Measurements from ENCODE around the gene CAVIN2.

Gene CAVIN2

DNA sequence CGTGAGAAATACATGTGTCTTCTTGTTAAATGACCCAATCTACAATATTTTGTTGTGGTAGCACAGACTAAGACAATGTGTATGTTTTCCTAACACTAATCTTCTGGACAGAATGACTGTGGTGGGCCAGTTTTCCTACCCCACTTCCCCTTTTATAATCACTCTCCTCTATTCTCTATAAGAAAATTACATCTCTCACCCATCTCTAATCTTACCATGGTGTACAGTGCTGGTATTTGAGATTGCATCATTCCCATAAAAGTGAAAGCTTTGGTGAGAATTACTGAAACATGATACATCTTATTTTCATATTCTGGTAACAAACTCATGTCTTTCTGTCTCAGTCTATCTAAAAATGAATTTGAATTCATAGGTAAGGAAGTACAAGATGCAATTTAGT is 40.5 kb downstream of the CAVIN2 start:
- no peaks in the 10 kb centered on the region for H3F3A ChIP-seq (ENCODE audit: control insufficient read depth, insufficient read depth)
- no peak overlapping the region for H3K4me3 ChIP-seq (ENCODE audit: low read length)
- no peak for TF ChIP-seq EZH2phosphoT487 (IDR thresholded peaks at IDR 0.05; ENCODE audit: borderline replicate concordance, low read length)
- TF ChIP-seq, protein P1, sequence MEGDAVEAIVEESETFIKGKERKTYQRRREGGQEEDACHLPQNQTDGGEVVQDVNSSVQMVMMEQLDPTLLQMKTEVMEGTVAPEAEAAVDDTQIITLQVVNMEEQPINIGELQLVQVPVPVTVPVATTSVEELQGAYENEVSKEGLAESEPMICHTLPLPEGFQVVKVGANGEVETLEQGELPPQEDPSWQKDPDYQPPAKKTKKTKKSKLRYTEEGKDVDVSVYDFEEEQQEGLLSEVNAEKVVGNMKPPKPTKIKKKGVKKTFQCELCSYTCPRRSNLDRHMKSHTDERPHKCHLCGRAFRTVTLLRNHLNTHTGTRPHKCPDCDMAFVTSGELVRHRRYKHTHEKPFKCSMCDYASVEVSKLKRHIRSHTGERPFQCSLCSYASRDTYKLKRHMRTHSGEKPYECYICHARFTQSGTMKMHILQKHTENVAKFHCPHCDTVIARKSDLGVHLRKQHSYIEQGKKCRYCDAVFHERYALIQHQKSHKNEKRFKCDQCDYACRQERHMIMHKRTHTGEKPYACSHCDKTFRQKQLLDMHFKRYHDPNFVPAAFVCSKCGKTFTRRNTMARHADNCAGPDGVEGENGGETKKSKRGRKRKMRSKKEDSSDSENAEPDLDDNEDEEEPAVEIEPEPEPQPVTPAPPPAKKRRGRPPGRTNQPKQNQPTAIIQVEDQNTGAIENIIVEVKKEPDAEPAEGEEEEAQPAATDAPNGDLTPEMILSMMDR (IDR thresholded peaks at IDR 0.05; ENCODE audit: low read depth, low read length, poor library complexity, severe bottlenecking) = no peak
- H3K4me2 ChIP-seq (ENCODE audit: low read length) = no peak overlapping the region
- no peaks in the 10 kb centered on the region for H3K9me2 ChIP-seq (replicated peaks; ENCODE audit: control insufficient read depth, low read length)
- no peaks in the 10 kb centered on the region for H3K36me3 ChIP-seq (ENCODE audit: control insufficient read depth, low read length)
- no peaks in the 10 kb centered on the region for H3K79me2 ChIP-seq (ENCODE audit: control insufficient read depth, low read length)
- H3K27ac ChIP-seq (ENCODE audit: low read depth, low read length) = no peak overlapping the region
- H3K27me3 ChIP-seq (ENCODE audit: control insufficient read depth, low read length) = no peaks in the 10 kb centered on the region
- H3K4me1 ChIP-seq (ENCODE audit: control insufficient read depth, low read length) = no peaks in the 10 kb centered on the region
- H4K20me1 ChIP-seq (ENCODE audit: control insufficient read depth, insufficient read depth, low read depth, low read length) = no peaks in the 10 kb centered on the region
- H3K9me3 ChIP-seq (ENCODE audit: control insufficient read depth, insufficient read depth, low read length) = no peaks in the 10 kb centered on the region

GRCh38 chr2:191804766-191805165 is 42.1 kb downstream of the CAVIN2 start:
- Histone ChIP-seq H3F3A (ENCODE audit: control insufficient read depth, insufficient read depth) (no peaks in the 10 kb centered on the region), H3K79me2 (ENCODE audit: control insufficient read depth, low read length) (no peaks in the 10 kb centered on the region), H3K4me1 (ENCODE audit: control insufficient read depth, low read length) (no peaks in the 10 kb centered on the region), H3K36me3 (ENCODE audit: control insufficient read depth, low read length) (no peaks in the 10 kb centered on the region), H3K4me3 (ENCODE audit: low read length) (no peak overlapping the region), H3K4me2 (ENCODE audit: low read length) (no peak overlapping the region), H3K9me2 (replicated peaks; ENCODE audit: control insufficient read depth, low read length) (no peaks in the 10 kb centered on the region), H3K9me3 (ENCODE audit: control insufficient read depth, insufficient read depth, low read length) (no peaks in the 10 kb centered on the region), H3K27ac (ENCODE audit: low read depth, low read length) (no peak overlapping the region), H3K27me3 (ENCODE audit: control insufficient read depth, low read length) (no peaks in the 10 kb centered on the region), H4K20me1 (ENCODE audit: control insufficient read depth, insufficient read depth, low read depth, low read length) (no peaks in the 10 kb centered on the region)
- TF ChIP-seq, protein P1 (IDR thresholded peaks at IDR 0.05; ENCODE audit: low read depth, low read length, poor library complexity, severe bottlenecking) = no peak
- TF ChIP-seq EZH2phosphoT487 (IDR thresholded peaks at IDR 0.05; ENCODE audit: borderline replicate concordance, low read length) = no peak

- no peak overlapping the region for H3K27ac ChIP-seq (ENCODE audit: low read depth, low read length)
- no peak overlapping the region for H3K4me3 ChIP-seq (ENCODE audit: low read length)
- H3K4me2 ChIP-seq (ENCODE audit: low read length) = no peak overlapping the region
- TF ChIP-seq EZH2phosphoT487 (IDR thresholded peaks at IDR 0.05; ENCODE audit: borderline replicate concordance, low read length) = no peak
- TF ChIP-seq, protein P1 (IDR thresholded peaks at IDR 0.05; ENCODE audit: low read depth, low read length, poor library complexity, severe bottlenecking) = no peak
- no peaks in the 10 kb centered on the region for H3K9me3 ChIP-seq (ENCODE audit: control insufficient read depth, insufficient read depth, low read length)
- no peaks in the 10 kb centered on the region for H4K20me1 ChIP-seq (ENCODE audit: control insufficient read depth, insufficient read depth, low read depth, low read length)
- no peaks in the 10 kb centered on the region for H3K4me1 ChIP-seq (ENCODE audit: control insufficient read depth, low read length)
- no peaks in the 10 kb centered on the region for H3K36me3 ChIP-seq (ENCODE audit: control insufficient read depth, low read length)
- no peaks in the 10 kb centered on the region for H3K79me2 ChIP-seq (ENCODE audit: control insufficient read depth, low read length)
- H3K9me2 ChIP-seq (replicated peaks; ENCODE audit: control insufficient read depth, low read length) = no peaks in the 10 kb centered on the region
- H3K27me3 ChIP-seq (ENCODE audit: control insufficient read depth, low read length) = no peaks in the 10 kb centered on the region
- no peaks in the 10 kb centered on the region for H3F3A ChIP-seq (ENCODE audit: control insufficient read depth, insufficient read depth)
These were observed 43.9 kb downstream of the CAVIN2 start for GRCh38 chr2:191803007-191803406.

DNA sequence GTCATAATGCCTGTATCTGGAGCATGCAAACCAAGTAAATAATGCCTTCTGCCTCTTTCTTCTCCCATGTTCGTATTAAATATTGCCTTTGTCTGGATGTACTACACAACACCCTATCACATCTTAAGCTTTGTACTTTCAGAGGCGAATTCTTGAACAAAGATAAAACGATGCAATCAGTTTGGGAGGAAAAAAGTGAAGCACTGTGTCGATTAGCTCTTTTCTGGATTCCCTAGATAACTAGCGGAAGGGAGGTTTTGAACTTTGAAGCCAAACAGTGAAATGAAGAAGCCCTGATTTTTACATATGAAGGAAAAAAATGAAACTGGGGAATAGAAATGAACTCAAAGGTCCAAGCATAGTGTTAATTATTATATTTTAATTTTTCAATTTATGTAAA is 44.7 kb downstream of the CAVIN2 start:
- Histone ChIP-seq H3K4me2 (ENCODE audit: low read length) (no peak overlapping the region), H3K9me3 (ENCODE audit: control insufficient read depth, insufficient read depth, low read length) (no peaks in the 10 kb centered on the region), H3K27ac (ENCODE audit: low read depth, low read length) (no peak overlapping the region), H3K4me1 (ENCODE audit: control insufficient read depth, low read length) (no peaks in the 10 kb centered on the region), H3K79me2 (ENCODE audit: control insufficient read depth, low read length) (no peaks in the 10 kb centered on the region), H4K20me1 (ENCODE audit: control insufficient read depth, insufficient read depth, low read depth, low read length) (no peaks in the 10 kb centered on the region), H3F3A (ENCODE audit: control insufficient read depth, insufficient read depth) (no peaks in the 10 kb centered on the region), H3K36me3 (ENCODE audit: control insufficient read depth, low read length) (no peaks in the 10 kb centered on the region), H3K4me3 (ENCODE audit: low read length) (no peak overlapping the region), H3K9me2 (replicated peaks; ENCODE audit: control insufficient read depth, low read length) (no peaks in the 10 kb centered on the region), H3K27me3 (ENCODE audit: control insufficient read depth, low read length) (no peaks in the 10 kb centered on the region)
- TF ChIP-seq EZH2phosphoT487 (IDR thresholded peaks at IDR 0.05; ENCODE audit: borderline replicate concordance, low read length) = no peak
- TF ChIP-seq, protein P1 (IDR thresholded peaks at IDR 0.05; ENCODE audit: low read depth, low read length, poor library complexity, severe bottlenecking) = no peak
